GM23248 (cell line): ENCODE measurements around the gene KRTAP4-16. TPM values are rescaled to one million over a fixed set of nuclear protein-coding genes. Genes with fewer than 3 reads are reported as not detected.
"Not testable (repeated sequence)": the region's sequence is repeated elsewhere in the genome, so short reads cannot be mapped to it uniquely, and the experiment has no call there.

Experiments used
- DNase-seq: peaks from one replicate; pipeline ENCODE4 v3.0.0-alpha.2; 2015
- H2AFZ ChIP-seq: fragments of 200-600 bp; sonication (generic); 2 replicates; pipeline ENCODE4 v1.6.1; 2016; ENCODE audit warnings: antibody characterized with exemption
- H3F3A ChIP-seq: fragments of 200-600 bp; sonication (generic); 2 replicates; pipeline ENCODE4 v1.6.1; 2016; ENCODE audit warnings: mild to moderate bottlenecking, antibody characterized with exemption, mixed run types; ENCODE audit not compliant: insufficient read depth
- H3K27ac ChIP-seq: fragments of 200-600 bp; sonication (generic); 2 replicates; pipeline ENCODE4 v1.5.1; 2016; ENCODE audit warnings: mild to moderate bottlenecking
- H3K27me3 ChIP-seq: fragments of 200-600 bp; sonication (generic); replicated peaks from 2 replicates; pipeline ENCODE4 v1.6.1; 2016; ENCODE audit warnings: mild to moderate bottlenecking; ENCODE audit not compliant: insufficient read depth
- H3K36me3 ChIP-seq: fragments of 200-600 bp; sonication (generic); 2 replicates; pipeline ENCODE4 v1.6.1; 2016; ENCODE audit warnings: low read depth, mild to moderate bottlenecking
- H3K4me1 ChIP-seq: fragments of 200-600 bp; sonication (generic); 2 replicates; pipeline ENCODE4 v1.6.1; 2016; ENCODE audit warnings: mild to moderate bottlenecking; ENCODE audit not compliant: insufficient read depth
- H3K4me2 ChIP-seq: fragments of 200-600 bp; sonication (generic); one replicate; pipeline ENCODE4 v1.6.1; 2016; ENCODE audit warnings: mild to moderate bottlenecking; ENCODE audit not compliant: unreplicated experiment
- H3K4me3 ChIP-seq: fragments of 200-600 bp; sonication (generic); 2 replicates; pipeline ENCODE4 v1.5.1; 2016; ENCODE audit warnings: mild to moderate bottlenecking
- H3K79me2 ChIP-seq: fragments of 200-600 bp; sonication (generic); 2 replicates; pipeline ENCODE4 v1.6.1; 2016; ENCODE audit warnings: mild to moderate bottlenecking; ENCODE audit not compliant: insufficient read depth
- H3K9ac ChIP-seq: fragments of 200-600 bp; sonication (generic); 2 replicates; pipeline ENCODE4 v1.6.1; 2016; ENCODE audit warnings: mild to moderate bottlenecking
- H3K9me2 ChIP-seq: fragments of 200-600 bp; sonication (generic); 2 replicates; pipeline ENCODE4 v1.6.1; 2016; ENCODE audit warnings: mixed run types, mild to moderate bottlenecking, moderate library complexity; ENCODE audit not compliant: insufficient read depth
- H3K9me3 ChIP-seq: fragments of 200-600 bp; sonication (generic); one replicate; pipeline ENCODE4 v1.6.1; 2017; ENCODE audit warnings: low read depth
- H4K20me1 ChIP-seq: fragments of 200-600 bp; sonication (generic); 2 replicates; pipeline ENCODE4 v1.6.0; 2016; ENCODE audit not compliant: insufficient read depth
- EZH2 ChIP-seq: fragments of 200-600 bp; sonication (generic); IDR thresholded peaks from 2 replicates; pipeline ENCODE4 v1.6.1; 2018; ENCODE audit warnings: antibody characterized with exemption, mild to moderate bottlenecking; ENCODE audit not compliant: insufficient read depth, poor library complexity, severe bottlenecking
- EZH2phosphoT487 ChIP-seq: fragments of 200-600 bp; sonication (generic); IDR thresholded peaks from 2 replicates; pipeline ENCODE4 v1.6.1; 2018; ENCODE audit warnings: antibody characterized with exemption, moderate library complexity, mild to moderate bottlenecking, low read depth; ENCODE audit not compliant: insufficient read depth
- WGBS, 2 experiments: methylation state at CpG; one replicate each; pipeline ENCODE4 v1.1.6; 2015 to 2017; ENCODE audit warnings: low lambda C conversion rate in 2 of 2, low coverage in 1 of 2; ENCODE audit errors: missing lambda C conversion rate in 2 of 2; 5-methylcytosine and 5-hydroxymethylcytosine counted together
- in situ Hi-C: fragments of 300-500 bp; cut with MboI; formaldehyde crosslinking; loops from 2 replicates; pipeline ENCODE4 v1.15.0; 2020
- polyA plus RNA-seq: library from polyadenylated mRNA; unstranded; fragments of >200 nt; fragmentation: Nextera tagmentation; extraction: Ambion mirVana; gene quantifications from 2 replicates; pipeline ENCODE4 v1.2.1, GENCODE V29; 2016
- total RNA-seq: library from RNA; depleted of rRNA; stranded (reverse); fragments of >200 nt; shearing (Covaris generic); gene quantifications from 2 replicates; pipeline ENCODE4 v1.2.3, GENCODE V29; 2014

The KRTAP4-16 gene
- total and polyA plus RNA-seq, 2 experiments from 2014 or later: not detected

DNA sequence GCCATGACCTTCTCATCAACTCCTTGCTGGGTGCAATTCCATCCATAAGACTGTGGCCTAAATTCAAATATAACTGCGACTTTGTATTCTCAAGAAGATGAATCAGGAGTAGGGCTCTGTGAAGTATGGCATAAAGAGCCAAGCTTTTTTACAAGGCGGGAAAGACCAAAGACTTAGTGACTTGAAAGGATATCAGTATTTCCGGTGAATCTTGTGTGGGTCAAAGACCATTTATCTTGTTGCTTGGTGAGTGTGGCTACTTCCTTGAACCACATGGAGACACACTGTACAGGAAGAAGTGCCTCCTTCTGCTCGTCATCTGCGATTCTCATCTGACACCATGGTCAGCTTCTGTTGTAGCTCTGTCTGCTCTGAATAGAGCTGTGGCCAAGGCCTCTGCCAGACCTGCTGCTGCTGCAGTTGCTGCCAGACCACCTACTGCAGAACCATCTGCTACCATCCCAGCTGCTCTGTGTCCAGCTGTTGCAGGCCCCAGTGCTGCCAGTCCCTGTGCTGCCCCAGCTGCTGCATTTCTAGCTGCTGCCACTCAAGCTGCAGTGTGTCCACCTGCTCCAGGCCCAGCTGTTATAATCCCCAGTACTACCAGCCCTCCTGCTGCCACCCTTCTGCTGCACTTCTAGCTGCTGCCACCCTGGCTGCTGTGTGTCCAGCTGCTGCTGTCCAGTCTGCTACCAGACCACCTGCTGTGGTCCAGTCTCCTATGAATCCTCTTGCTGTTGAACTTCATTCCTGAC lies 30.2 kb downstream of the KRTAP4-16 start:
- TF ChIP-seq EZH2phosphoT487: no peak
- no peak for TF ChIP-seq EZH2
- no peaks in the 10 kb centered on the region for H4K20me1 ChIP-seq
- H3K9ac ChIP-seq: no peak overlapping the region
- H3K4me2 ChIP-seq: no peak overlapping the region
- in situ Hi-C loops: no loop called here
- H3K36me3 ChIP-seq: no peaks in the 10 kb centered on the region
- H3K4me1 ChIP-seq: peaks cover 10% of the 10 kb centered on the region
- no peak overlapping the region for H3K27ac ChIP-seq
- no peaks in the 10 kb centered on the region for H3K9me2 ChIP-seq
- 98 to 99% methylated on average over 5 of the region's 5 CpGs for WGBS, 2 experiments
- H3K27me3 ChIP-seq: no peaks in the 10 kb centered on the region
- no peak overlapping the region for H3K4me3 ChIP-seq
- H3K9me3 ChIP-seq: no peaks in the 10 kb centered on the region
- H3F3A ChIP-seq: peaks cover 9% of the 10 kb centered on the region
- no peaks in the 10 kb centered on the region for H3K79me2 ChIP-seq
- H2AFZ ChIP-seq: no peak overlapping the region
- no peak for DNase-seq

DNA sequence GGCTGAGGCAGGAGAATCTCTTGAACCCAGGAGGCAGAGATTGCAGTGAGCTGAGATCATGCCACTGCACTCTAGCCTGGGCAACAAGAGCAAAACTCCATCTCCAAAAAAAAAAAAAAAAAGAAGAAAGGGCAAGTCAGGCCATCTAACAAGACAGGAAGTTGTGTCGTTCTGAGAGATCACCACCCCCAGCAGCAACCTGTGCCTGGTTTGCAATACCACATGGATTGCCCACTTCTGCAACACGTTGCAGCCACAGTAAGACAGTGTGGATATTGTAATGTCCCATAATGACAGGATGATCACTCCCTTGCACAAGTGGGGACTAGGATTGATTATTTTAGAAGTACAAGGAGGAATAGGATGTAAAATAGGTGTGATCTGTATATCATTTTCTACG lies 33.0 kb downstream of the KRTAP4-16 start:
- in situ Hi-C loops: no loop called here
- H3K27ac ChIP-seq: no peak overlapping the region
- 95 to 96% methylated on average over 3 of the region's 3 CpGs for WGBS, 2 experiments
- no peak overlapping the region for H2AFZ ChIP-seq
- H3K9ac ChIP-seq: no peak overlapping the region
- no peaks in the 10 kb centered on the region for H3K9me2 ChIP-seq
- H3F3A ChIP-seq: peaks cover 26% of the 10 kb centered on the region
- DNase-seq: no peak
- H3K36me3 ChIP-seq: no peaks in the 10 kb centered on the region
- TF ChIP-seq EZH2 (no peak), EZH2phosphoT487 (no peak)
- no peaks in the 10 kb centered on the region for H3K9me3 ChIP-seq
- peaks cover 21% of the 10 kb centered on the region for H3K4me1 ChIP-seq
- H3K27me3 ChIP-seq: no peaks in the 10 kb centered on the region
- H4K20me1 ChIP-seq: no peaks in the 10 kb centered on the region
- no peak overlapping the region for H3K4me3 ChIP-seq
- no peak overlapping the region for H3K4me2 ChIP-seq
- H3K79me2 ChIP-seq: no peaks in the 10 kb centered on the region

DNA sequence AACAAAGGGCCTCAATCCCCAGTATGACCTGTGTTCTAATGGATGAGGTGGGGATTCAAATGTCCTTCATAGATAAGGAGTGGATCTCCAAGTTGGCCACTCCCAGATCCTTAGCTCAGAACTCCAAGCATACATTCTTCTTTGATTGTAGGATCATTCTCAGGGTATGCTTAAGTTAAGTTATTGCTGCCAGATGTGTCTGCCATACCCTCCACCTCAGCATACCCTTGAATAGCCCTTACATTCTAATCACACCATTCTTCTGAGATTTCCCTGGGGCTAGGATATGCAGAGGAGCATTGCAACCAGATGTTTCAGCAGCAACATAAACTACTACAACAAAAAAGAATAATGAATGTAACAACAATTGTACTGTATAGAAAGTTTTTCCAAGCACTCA lies 34.7 kb downstream of the KRTAP4-16 start:
- Histone ChIP-seq H3K9me2 (no peaks in the 10 kb centered on the region), H3K4me1 (peaks cover 34% of the 10 kb centered on the region), H3K9ac (no peak overlapping the region), H3K27ac (peak overlapping the region; percentile 65), H3K27me3 (no peaks in the 10 kb centered on the region), H3K36me3 (no peaks in the 10 kb centered on the region), H3K79me2 (no peaks in the 10 kb centered on the region), H4K20me1 (no peaks in the 10 kb centered on the region), H3F3A (peaks cover 43% of the 10 kb centered on the region), H3K9me3 (no peaks in the 10 kb centered on the region), H3K4me2 (peak overlapping the region; percentile 4), H2AFZ (no peak overlapping the region), H3K4me3 (no peak overlapping the region)
- in situ Hi-C loops: no loop called here
- TF ChIP-seq EZH2phosphoT487 (no peak), EZH2 (no peak)
- DNase-seq: peak; percentile 31

- Histone ChIP-seq H3K4me3 (no peak within 1 kb of the TSS), H3K9me2 (no peaks in the 10 kb centered on the region), H3K9ac (0 out of 2 replicates have a peak within 1 kb of the TSS, but pooled peaks have one; percentile 1), H3K27ac (peak within 1 kb of the TSS; percentile 65), H3K27me3 (no peaks in the 10 kb centered on the region), H3K4me2 (no peak within 1 kb of the TSS), H4K20me1 (no peaks in the 10 kb centered on the region), H3K79me2 (no peaks in the 10 kb centered on the region), H2AFZ (no peak within 1 kb of the TSS), H3K4me1 (peaks cover 47% of the 10 kb centered on the region), H3F3A (peaks cover 56% of the 10 kb centered on the region), H3K36me3 (no peaks in the 10 kb centered on the region), H3K9me3 (no peaks in the 10 kb centered on the region)
- in situ Hi-C loops: no loop called here
- DNase-seq: peak; percentile 90
- WGBS, 2 experiments: 53 to 56% methylated on average over 5 to 6 of the region's 6 CpGs
- TF ChIP-seq EZH2phosphoT487 (no peak), EZH2 (no peak)
These were observed 36.0 kb downstream of the KRTAP4-16 start, which contains the start of gene KRTAP2-4 for GRCh38 chr17:41065829-41066624. TSS of gene KRTAP2-4 (minus strand) at chr17:41065879. CDS start at chr17:41065845, 34 bp downstream.

- 82 to 86% methylated on average over 6 to 7 of the region's 16 CpGs for WGBS, 2 experiments
- H4K20me1 ChIP-seq, in situ Hi-C loops, H3K27me3 ChIP-seq, H3K27ac ChIP-seq, H3K4me2 ChIP-seq, H3K4me3 ChIP-seq, H3K9ac ChIP-seq, H3K9me2 ChIP-seq, H3K9me3 ChIP-seq, H3K79me2 ChIP-seq, H2AFZ ChIP-seq, H3K36me3 ChIP-seq, DNase-seq: not testable (repeated sequence)
- peaks cover 56% of the 10 kb centered on the region for H3K4me1 ChIP-seq
- peaks cover 65% of the 10 kb centered on the region for H3F3A ChIP-seq
These were observed 36.9 kb downstream of the KRTAP4-16 start for GRCh38 chr17:41065016-41065689.
